HepG2 (cell line): Measurements from ENCODE around the gene KISS1. TPM values are rescaled to one million over a fixed set of nuclear protein-coding genes. Genes with fewer than 3 reads are reported as not detected.

Experiments
- ATAC-seq: fragments of 200-7000 bp; cut with Tn5 transposase; 3 replicates; pipeline ENCODE4 v1.9.1; 2020; ENCODE audit warnings: mild to moderate bottlenecking, moderate library complexity
- BruUV-seq: library from RNA; stranded (reverse); fragments of 400-500 nt; replicated peaks from 2 replicates; lab custom pipeline; 2021; lab: Mats Ljungman, UMichigan
- CTCF ChIA-PET: fragments of 300-600 bp; formaldehyde crosslinking; extraction: SDS; loops from one replicate; lab custom pipeline; 2021; ENCODE audit warnings: low total read pairs, inconsistent platforms, low intra/inter-chr PET ratio; lab: Yijun Ruan, JAX
- POLR2A ChIA-PET: fragments of 350-600 bp; sonication (Branson Sonifier 250); formaldehyde crosslinking; loops from one replicate; lab custom pipeline; 2020; ENCODE audit warnings: antibody characterized with exemption, inconsistent platforms; lab: Yijun Ruan, JAX
- DNase-seq: peaks from one replicate; pipeline ENCODE4 v3.0.0-alpha.2; 2015; ENCODE audit warnings: low spot score
- FAIRE-seq: peaks from 3 replicates; lab custom pipeline; 2011; peaks lifted over from hg19 to GRCh38; lab: Jason Lieb, UNC
- H2AFZ ChIP-seq: one replicate; pipeline ENCODE4 v1.6.1; 2011; ENCODE audit warnings: low read length, inconsistent platforms
- H3K27ac ChIP-seq: fragments of 300-600 bp; 3 replicates; pipeline ENCODE4 v1.8.0; 2011; ENCODE audit warnings: mixed run types, mild to moderate bottlenecking, mixed read lengths, low read length, inconsistent platforms; ENCODE audit not compliant: insufficient read depth; ENCODE audit errors: extremely low read length
- H3K27me3 ChIP-seq, 2 experiments: fragments of 200-600 bp in 1 of 2; 2 replicates in 1 of 2; 3 replicates in 1 of 2; pipeline versions ENCODE4 v1.6.0 to v1.8.0; 2011; ENCODE audit warnings: low read length in 2 of 2, mild to moderate bottlenecking in 2 of 2, moderate library complexity in 2 of 2, inconsistent platforms in 1 of 2; ENCODE audit not compliant: insufficient read depth in 2 of 2, control insufficient read depth in 1 of 2
- H3K36me3 ChIP-seq, 2 experiments: fragments of 200-600 bp in 1 of 2; replicated peaks in 1 of 2; 2 replicates in 1 of 2; 3 replicates in 1 of 2; pipeline versions ENCODE4 v1.5.1 to v1.8.0; 2011; ENCODE audit warnings: low read length in 2 of 2, inconsistent platforms in 1 of 2; ENCODE audit not compliant: insufficient read depth in 2 of 2, control insufficient read depth in 1 of 2
- H3K4me1 ChIP-seq: 2 replicates; pipeline ENCODE4 v1.5.1; 2012; ENCODE audit warnings: low read length, inconsistent platforms; ENCODE audit not compliant: insufficient read depth
- H3K4me2 ChIP-seq: 2 replicates; pipeline ENCODE4 v1.6.0; 2011; ENCODE audit warnings: low read depth, low read length, inconsistent platforms
- H3K4me3 ChIP-seq, 3 experiments: fragments of 200-600 bp in 1 of 3; sonication (generic), shearing (Covaris generic) in 1 of 3; replicated peaks in 1 of 3; 2 replicates each; pipeline ENCODE4 v1.5.1; 2011 to 2016; ENCODE audit warnings: low read length in 3 of 3, inconsistent platforms in 2 of 3, low read depth in 2 of 3, mild to moderate bottlenecking in 2 of 3, control low read depth in 1 of 3, mixed read lengths in 1 of 3; ENCODE audit not compliant: insufficient read depth in 1 of 3
- H3K79me2 ChIP-seq: one replicate; pipeline ENCODE4 v1.6.1; 2011; ENCODE audit warnings: low read length, inconsistent platforms; ENCODE audit not compliant: insufficient read depth
- H3K9ac ChIP-seq: 2 replicates; pipeline ENCODE4 v1.6.0; 2011; ENCODE audit warnings: mild to moderate bottlenecking, low read depth, low read length, inconsistent platforms; ENCODE audit not compliant: insufficient read depth
- H3K9me3 ChIP-seq: 2 replicates; pipeline ENCODE4 v1.5.1; 2012; ENCODE audit warnings: mild to moderate bottlenecking, low read length
- H4K20me1 ChIP-seq: 2 replicates; pipeline ENCODE4 v1.6.0; 2011; ENCODE audit warnings: inconsistent platforms, mild to moderate bottlenecking, low read length, moderate library complexity; ENCODE audit not compliant: insufficient read depth
- ATF2 ChIP-seq: sonication (generic); formaldehyde crosslinking; IDR thresholded peaks from 2 replicates; pipeline ENCODE4 v1.4.0; 2020; ENCODE audit warnings: missing genetic modification reagents
- CREB1 ChIP-seq, 2 experiments: fragments of 450-650 bp in 1 of 2; IDR thresholded peaks; 2 replicates each; pipeline ENCODE4 v1.6.1; 2016 to 2017; ENCODE audit warnings: control low read depth in 1 of 2, mild to moderate bottlenecking in 1 of 2, missing compliant biosample characterization in 1 of 2, missing genetic modification characterization in 1 of 2
- RFX3 ChIP-seq: IDR thresholded peaks from 2 replicates; pipeline ENCODE4 v1.6.1; 2016; ENCODE audit warnings: missing biosample characterization, missing genetic modification reagents
- SALL2 ChIP-seq: sonication (generic); formaldehyde crosslinking; IDR thresholded peaks from 2 replicates; pipeline ENCODE4 v1.8.1; 2023; ENCODE audit warnings: mild to moderate bottlenecking, missing genetic modification reagents, inconsistent platforms
- TFAP4 ChIP-seq: sonication (generic); IDR thresholded peaks from 2 replicates; pipeline ENCODE4 v1.6.1; 2016; ENCODE audit warnings: low read depth, borderline replicate concordance
- TFDP2 ChIP-seq: sonication (generic); formaldehyde crosslinking; IDR thresholded peaks from 2 replicates; pipeline ENCODE4 v1.4.0; 2020; ENCODE audit warnings: missing genetic modification reagents
- THYN1 ChIP-seq: sonication (generic); formaldehyde crosslinking; IDR thresholded peaks from 2 replicates; pipeline ENCODE4 v1.8.1; 2023; ENCODE audit warnings: low read depth, mild to moderate bottlenecking, moderate library complexity, missing genetic modification reagents, borderline replicate concordance
- ZBTB34 ChIP-seq: sonication (generic); formaldehyde crosslinking; IDR thresholded peaks from 2 replicates; pipeline ENCODE4 v1.8.0; 2022; ENCODE audit warnings: mild to moderate bottlenecking, missing genetic modification reagents
- ZNF768 ChIP-seq: sonication (generic); formaldehyde crosslinking; IDR thresholded peaks from 2 replicates; pipeline ENCODE4 v1.4.0; 2020; ENCODE audit warnings: missing genetic modification reagents
- WGBS: methylation state at CpG from one replicate; pipeline ENCODE4 v1.1.6; 2017; ENCODE audit warnings: low lambda C conversion rate; 5-methylcytosine and 5-hydroxymethylcytosine counted together
- in situ Hi-C: cut with HindIII; loops from 2 replicates; pipeline ENCODE4 v1.10.0; 2017; ENCODE audit warnings: low pct_unique_long_range_greater_than_20kb; ENCODE audit not compliant: extremely low pct_ligation_motif_present
- intact Hi-C: fragments of 100-400 bp; cut with micrococcal nuclease; formaldehyde crosslinking; loops from one replicate; pipeline ENCODE4 v1.10.0; 2022; ENCODE audit not compliant: unreplicated experiment
- polyA plus RNA-seq, 8 experiments: library from polyadenylated mRNA; depleted of rRNA in 3 of 8; stranded (reverse) in 7 of 8; unstranded in 1 of 8; fragments of >200 nt; fragmentation: Illumina TruSeq in 4 of 8; extraction: Trizol in 4 of 8; gene quantifications; 2 replicates each; pipeline versions ENCODE4 v1.2.1 to v1.2.3, GENCODE V29; 2011 to 2016; ENCODE audit warnings: low read depth in 4 of 8, missing spikeins in 1 of 8, mixed read lengths in 1 of 8; ENCODE audit not compliant: insufficient read depth in 1 of 8
- total RNA-seq, 5 experiments: library from RNA; depleted of rRNA; stranded (reverse); fragments of >200 nt; fragmentation: Illumina TruSeq; extraction: Trizol; gene quantifications; 2 replicates each; pipeline ENCODE4 v1.2.3, GENCODE V29; 2016; ENCODE audit warnings: low read depth in 1 of 5

KISS1 gene
- total and polyA plus RNA-seq, 2 of the 13 experiments (the other 11 are each of a cell fraction or from before 2014, with no cell fraction given) = 0.24 to 0.80 TPM

- TF ChIP-seq ZBTB34 (CRISPR knock-in tag) (no peak), SALL2 (no peak), TFDP2 (no peak)
Measured at GRCh38 chr1:204176049-204176448, 20.2 kb downstream of the KISS1 start (continued).

GRCh38 chr1:204174958-204175357 lies 21.3 kb downstream of the KISS1 start:
- Histone ChIP-seq H3K4me3 (no peak overlapping the region), H3K27ac (no peak overlapping the region), H3K27me3 (peaks cover 0 to 11% of the 10 kb centered on the region in 2 experiments; a peak in 1 of 5 replicates), H3K79me2 (no peaks in the 10 kb centered on the region), H3K9ac (no peak overlapping the region), H4K20me1 (no peaks in the 10 kb centered on the region), H3K9me3 (peaks cover 11% of the 10 kb centered on the region), H2AFZ (no peak overlapping the region), H3K4me2 (no peak overlapping the region), H3K36me3 (no peaks in the 10 kb centered on the region), H3K4me1 (peaks cover 35% of the 10 kb centered on the region)
- intact Hi-C loops (no loop called here), in situ Hi-C loops (no loop called here)
- ATAC-seq (no peak), DNase-seq (no peak), FAIRE-seq (no peak)
- 35% methylated on average over 3 of the region's 3 CpGs for WGBS
- CTCF ChIA-PET = no interaction called here
- TF ChIP-seq THYN1 (CRISPR knock-in tag) = no peak
- TF ChIP-seq ATF2 (CRISPR knock-in tag) = no peak
- TF ChIP-seq TFAP4 = no peak
- no peak for TF ChIP-seq CREB1 (IDR thresholded peaks at IDR 0.05)
- TF ChIP-seq CREB1 (CRISPR knock-in tag; IDR thresholded peaks at IDR 0.05) = no peak
- no peak for TF ChIP-seq ZNF768 (CRISPR knock-in tag)
- TF ChIP-seq RFX3 (CRISPR knock-in tag) = no peak
- POLR2A ChIA-PET = no interaction called here
- BruUV-seq = no TSS peak
